GM21717 (cell line): ENCODE measurements around the gene SEZ6L2.
"Not testable (repeated sequence)": the region's sequence is repeated elsewhere in the genome, so short reads cannot be mapped to it uniquely, and the experiment has no call there.

Experiments used
- ATAC-seq: cut with Tn5 transposase; IDR thresholded peaks from one replicate; pipeline ENCODE4 v1.9.1; 2021; ENCODE audit warnings: mild to moderate bottlenecking, moderate library complexity; ENCODE audit not compliant: unreplicated experiment

SEZ6L2 gene

DNA sequence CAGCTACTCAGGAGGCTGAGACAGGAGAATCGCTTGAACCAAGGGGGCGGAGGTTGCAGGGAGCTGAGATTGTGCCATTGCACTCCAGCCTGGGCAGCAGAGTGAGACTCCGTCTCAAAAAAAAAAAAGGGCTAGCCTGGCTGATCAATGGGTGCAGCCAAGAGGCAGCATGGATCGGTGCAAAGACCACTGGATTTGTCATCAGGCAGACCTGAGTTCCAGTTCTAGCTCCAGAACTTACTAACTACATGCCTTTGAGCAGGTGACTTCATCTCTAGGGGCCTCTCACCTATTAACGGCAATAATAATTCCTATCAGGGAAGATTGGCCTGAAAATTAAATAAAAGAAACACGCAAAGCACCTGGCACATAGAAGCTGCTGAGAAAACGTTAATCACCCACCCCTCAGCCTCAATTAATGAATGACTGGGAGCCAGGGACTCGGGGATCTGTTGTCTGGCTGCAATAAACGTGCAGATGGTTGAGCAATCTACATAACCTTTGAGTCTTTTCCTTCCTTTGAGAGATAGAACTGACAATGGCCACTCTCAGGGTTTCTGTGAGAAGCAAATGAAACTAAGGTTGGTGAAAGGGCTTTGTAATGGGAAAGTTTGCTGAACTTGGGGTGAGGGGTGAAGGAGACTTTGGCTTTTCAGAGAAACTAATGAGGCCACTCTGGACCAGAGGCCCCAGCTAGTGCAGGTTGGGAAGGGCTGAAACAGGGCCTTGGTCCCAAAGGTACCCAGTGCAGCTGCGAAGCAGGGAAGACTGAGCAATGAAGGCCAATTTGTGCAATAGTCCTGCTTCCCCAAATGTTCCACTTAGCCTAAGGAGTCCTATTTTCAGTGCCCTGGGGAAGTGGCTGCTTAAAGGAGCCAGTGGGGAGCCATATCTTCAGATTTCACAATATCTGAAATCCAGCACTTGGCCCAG, 7.6 kb downstream of the SEZ6L2 start:
- no peak for ATAC-seq

DNA sequence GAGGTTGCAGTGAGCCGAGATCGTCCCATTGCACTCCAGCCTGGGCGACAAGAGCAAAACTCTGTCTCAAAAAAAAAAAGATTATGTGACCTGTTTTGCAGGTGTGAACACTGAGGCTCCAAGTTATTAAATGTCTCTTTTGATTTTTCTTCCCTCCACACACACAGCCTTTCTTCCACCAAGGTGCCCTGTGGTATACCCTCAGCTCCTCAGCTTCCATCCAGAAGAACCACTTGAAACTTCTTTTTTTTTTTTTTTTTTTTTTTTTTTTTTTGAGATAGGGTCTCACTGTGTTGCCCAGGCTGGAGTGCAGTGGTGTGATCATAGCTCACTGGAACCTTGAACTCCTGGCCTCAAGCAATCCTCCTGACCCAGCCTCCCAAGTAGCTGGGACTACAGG, 10.0 kb downstream of the SEZ6L2 start:
- not testable (repeated sequence) for ATAC-seq

DNA sequence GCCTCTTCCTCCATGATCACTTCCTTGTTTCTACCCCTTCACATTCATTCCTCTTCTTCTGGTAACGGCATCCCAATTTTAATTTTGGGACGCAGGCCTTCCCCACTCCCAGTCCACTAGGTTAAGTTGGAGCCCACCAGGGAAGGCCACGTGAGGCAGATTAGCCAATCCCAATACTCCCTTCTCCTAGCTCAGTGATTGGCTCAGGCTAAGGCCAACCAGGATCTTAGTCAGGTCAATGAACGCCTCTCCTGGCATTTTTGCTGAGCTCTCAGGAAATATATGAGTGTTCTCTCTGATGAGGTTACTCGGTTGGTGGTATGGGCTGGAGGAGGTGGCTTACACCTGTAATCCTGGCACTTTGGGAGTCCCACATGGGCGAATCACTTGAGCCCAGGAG, 15.4 kb downstream of the SEZ6L2 start:
- ATAC-seq = no peak

DNA sequence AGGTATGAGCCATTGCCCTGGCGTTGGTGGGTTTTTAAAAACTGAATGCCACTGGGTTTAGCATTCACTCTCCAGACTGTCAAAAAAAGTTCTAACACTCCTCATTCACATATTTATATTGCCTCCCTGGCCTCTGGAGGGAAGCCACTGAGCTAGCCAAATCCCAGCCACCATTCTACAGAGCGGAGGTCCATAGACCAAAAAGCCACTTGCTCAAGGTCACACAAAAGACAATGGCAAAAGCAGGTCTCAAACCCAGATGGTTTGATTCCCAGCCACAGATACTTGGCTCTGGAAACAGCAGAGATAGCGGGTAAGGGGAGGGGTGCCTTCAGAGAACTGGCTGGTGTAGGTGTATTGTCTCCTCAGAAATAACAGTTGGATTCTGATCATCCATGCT, 18.3 kb downstream of the SEZ6L2 start:
- no peak for ATAC-seq

DNA sequence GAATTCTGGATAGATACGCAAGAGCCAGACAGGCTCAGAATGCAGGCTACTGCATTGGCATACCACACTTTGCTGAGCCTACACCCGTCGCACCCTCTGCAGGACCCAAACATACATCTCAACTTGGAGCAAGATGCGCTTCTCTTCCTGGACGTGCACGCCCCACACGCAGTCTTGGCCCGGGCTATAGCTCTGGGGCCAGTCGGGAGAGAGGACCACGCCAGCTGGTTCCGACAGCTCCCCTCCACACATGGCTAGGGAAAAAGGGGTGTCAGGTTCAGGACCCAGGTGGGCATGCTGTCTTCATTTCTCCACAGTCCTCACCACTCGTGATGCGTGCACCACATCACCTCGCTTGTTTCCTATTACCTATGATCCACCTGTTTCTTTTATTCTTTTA, 21.2 kb downstream of the SEZ6L2 start:
- no peak for ATAC-seq

DNA sequence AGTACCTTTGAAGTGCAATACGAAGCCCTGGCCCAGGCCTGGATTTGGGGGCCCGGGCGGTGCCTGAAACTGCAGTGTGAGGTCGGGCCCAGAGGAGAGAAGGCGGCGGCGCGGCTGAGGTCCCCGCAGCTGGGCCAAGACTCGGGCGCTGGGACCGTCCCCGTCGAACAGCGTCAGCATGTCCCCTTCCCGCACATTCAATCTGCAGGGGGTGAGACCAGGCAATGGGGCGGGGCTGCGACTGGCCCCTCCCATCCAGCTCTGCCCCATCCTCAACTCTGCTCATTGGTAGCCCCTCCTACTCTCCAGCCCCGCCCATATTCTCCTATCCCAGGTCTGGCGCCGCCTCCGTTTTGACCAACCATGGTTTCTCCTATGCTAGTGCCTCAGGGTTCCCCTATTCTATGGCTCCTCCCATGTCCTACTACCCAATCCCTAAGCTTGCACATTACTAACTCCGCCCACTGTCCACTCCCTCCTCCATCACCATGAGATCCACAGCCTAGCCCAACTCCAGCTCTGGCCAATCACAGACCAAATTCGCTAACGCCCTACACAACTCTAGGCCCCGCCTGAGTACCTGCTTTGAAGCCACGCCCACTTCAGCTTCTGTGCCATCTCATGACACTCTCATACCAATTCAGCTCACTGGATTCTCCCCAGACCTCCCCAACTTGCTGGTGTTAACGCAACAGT, 21.9 kb downstream of the SEZ6L2 start:
- ATAC-seq = no peak

DNA sequence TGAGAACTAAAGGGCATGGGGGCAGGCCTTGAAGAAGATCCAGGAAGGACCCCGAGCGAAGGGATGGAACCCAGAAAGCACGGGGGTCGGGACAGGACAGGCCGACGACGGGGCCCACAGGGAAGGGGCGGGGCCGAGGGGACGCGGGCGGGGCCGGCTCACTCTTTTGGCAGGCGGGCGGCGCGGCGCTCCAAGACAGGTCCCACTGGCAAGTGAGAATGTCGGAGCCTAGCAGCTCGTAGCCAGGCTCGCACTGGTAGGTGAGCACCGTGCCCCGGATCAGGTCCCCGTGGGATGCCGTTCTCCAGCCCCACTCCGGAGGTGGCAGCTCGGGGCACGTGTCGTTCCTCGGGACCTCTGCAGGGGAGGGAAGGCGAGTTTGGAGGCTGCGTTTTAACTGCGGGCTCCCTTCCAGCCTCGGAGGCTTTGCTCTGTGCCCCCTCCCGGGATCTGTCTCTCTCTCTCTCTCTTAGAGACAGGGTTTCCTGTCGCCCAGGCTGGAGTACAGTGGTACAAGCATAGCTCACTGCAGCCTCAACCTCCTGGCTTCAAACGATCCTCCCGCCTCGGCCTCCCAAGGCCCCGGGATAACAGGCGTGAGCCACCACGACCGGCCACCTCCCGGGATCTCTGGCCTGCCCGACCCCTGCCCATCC, 22.6 kb downstream of the SEZ6L2 start:
- ATAC-seq = no peak

DNA sequence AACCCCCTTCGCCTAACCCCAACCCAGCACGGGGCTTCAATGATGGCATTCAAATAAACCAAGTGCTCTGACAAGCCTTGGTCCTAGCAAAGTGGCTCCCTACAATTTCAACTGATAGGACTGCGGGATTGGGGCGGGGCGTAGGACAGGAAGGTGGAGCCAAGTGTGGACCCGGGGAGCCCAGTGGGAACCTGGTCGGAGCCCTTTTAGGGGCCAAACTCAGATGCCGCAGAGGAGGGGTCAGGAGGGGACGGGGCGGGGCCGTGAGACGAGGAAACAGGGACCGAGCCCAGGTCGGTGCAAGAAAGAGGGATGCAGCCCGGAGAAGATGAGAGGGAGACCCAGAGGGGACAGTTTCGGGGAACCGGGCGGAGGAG, 23.1 kb downstream of the SEZ6L2 start:
- ATAC-seq = no peak

DNA sequence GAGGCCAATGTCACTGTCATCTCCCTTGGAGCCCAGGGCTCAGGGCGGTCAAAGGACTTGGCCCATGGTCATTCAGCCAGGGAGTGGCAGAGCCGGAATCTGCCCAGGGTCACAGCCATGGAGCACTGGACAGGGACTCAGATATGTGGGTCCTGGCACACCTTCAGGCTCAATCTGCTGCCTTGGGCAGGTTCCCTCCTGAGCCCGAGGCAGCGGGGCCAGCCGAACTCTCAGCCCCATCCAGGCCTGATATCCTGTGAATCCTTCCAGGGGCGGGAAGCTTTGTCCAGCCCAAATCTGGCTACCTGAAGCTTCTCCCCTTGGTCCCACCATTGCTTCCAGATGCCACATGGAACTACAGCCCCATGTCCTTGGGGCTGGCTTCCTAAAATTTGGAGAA, 24.1 kb downstream of the SEZ6L2 start:
- no peak for ATAC-seq

DNA sequence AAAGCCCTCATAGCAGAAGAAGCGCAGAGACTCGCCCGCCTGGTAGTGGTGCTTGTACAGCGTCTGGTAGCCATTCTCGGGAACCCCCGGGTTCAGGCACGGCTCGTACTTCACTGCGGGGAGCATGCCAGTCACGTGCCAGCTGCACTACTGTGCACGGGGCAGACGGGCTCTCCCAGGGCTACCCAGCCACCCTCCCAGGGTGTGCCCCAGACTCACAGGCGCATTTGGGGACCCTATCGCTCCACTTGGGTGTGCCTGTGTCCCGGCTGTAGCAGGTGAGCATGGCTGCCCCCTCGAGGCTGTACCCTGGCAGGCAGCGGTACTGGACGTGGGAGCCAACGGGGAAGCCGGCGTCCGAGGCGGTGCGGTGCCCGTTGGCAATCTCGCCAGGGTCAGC, 26.0 kb downstream of the SEZ6L2 start:
- no peak for ATAC-seq

DNA sequence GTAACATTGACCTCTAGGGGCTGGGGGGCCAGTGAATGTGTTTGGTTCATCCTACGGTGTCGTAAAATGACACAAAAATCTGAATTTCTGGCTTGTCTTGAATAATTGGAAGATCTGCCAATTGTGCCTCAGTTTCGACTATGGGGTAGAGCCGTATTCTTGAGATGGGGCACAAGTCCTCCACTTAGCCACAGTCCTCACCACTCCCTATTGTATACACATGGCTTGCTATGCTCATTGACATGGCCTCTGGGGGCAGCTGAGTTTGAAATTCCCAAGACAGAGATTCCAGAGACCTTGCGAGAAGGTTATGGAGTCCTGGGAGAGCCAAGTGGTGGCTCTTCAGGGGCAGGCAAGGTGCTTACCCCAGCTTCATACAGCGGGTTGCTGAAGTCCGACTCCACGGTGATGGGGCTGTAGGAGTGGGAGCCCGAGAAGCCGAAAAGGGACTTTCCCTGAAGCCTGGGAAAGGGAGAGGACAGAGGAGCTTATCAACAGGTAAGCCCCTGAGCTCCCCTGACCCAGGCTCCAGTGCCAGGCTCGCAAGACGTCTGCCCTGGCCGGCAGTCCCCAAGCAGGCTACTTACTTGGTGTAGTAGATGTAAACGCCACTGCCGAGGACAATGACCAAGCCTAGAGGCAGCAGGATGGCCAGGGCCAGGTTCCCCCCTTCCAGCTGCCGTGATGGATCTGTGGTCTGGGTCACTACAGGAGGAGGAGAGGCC, 27.4 kb downstream of the SEZ6L2 start:
- no peak for ATAC-seq

DNA sequence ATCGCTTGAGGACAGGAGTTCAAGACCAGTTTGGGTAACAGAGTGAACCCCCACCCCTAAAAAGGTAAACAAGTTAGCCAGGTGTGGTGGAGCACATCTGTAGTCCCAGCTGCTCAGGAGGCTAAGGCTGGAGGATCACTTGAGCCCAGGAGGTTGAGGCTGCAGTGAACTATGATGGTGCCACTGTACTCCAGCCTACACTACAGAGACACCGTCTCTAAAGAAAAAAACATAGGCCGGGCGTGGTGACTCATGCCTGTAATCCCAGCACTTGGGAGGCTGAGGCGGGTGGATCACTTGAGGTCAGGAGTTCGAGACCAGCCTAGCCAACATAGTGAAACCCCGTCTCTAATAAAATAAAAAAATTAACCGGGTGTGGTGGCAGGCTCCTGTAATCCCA, 30.3 kb downstream of the SEZ6L2 start:
- not testable (repeated sequence) for ATAC-seq

DNA sequence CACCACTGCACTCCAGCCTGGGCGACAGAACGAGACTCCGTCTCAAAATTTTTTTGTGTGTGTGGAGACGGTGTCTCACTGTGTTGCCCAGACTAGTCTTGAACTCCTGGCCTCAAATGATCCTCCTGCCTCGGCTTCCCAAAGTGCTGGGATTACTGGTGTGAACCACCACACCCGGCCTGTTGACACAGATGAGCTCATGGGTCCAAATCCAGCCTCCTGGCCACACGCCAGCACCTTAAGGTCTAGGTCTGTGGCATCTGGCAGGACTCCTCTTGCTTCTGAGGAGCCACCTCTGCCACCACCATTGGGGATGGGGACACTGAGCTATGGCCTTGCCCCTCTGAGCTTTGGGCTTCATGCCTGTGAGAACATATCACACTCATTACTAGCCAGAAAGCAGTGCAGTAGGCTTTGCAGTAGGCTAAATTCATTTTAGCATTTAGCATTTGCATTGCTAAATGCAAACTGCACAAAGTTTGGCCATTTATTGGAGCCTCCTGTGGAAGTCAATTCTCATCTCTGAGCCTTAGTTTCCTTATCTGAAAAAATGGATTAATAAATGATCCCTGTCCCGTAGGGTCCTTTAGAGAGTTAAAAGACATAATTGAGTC, 30.8 kb downstream of the SEZ6L2 start:
- ATAC-seq = no peak

DNA sequence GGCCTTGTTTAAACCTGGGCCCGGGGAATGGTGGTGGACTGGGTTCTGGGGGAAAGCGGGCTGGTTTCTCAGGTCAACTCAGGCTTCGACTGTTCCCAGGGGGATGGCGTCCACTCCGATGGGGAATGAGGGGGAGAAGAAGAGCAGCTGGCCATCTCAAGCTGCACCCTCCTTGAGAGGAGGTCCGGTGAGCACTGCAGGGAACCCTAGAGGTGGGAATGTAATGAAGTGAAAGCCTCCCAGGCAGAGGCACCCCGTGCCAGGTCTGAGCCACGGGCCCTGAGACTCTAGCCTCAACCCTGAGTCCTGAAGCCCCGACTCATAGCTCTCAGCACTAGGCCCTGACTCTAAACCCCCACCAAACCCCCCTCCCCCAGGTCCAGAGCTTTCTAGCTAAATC, 35.1 kb downstream of the SEZ6L2 start:
- no peak for ATAC-seq

DNA sequence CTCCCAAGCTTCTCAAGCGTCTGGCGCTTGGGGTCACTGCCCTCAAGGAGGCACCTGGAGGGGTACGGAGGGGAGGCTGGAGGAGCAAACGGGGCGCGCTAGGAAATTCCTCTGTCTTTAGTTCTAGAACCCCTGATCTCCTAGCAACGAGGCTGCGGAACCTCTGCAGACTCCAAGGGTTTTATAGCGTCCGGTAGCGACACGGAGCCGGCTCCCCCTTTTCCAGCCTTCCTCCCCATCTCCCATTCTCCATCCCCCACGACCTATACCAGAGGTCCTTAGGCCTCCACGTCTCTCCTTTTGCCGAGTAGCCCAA, 35.7 kb downstream of the SEZ6L2 start:
- no peak for ATAC-seq

DNA sequence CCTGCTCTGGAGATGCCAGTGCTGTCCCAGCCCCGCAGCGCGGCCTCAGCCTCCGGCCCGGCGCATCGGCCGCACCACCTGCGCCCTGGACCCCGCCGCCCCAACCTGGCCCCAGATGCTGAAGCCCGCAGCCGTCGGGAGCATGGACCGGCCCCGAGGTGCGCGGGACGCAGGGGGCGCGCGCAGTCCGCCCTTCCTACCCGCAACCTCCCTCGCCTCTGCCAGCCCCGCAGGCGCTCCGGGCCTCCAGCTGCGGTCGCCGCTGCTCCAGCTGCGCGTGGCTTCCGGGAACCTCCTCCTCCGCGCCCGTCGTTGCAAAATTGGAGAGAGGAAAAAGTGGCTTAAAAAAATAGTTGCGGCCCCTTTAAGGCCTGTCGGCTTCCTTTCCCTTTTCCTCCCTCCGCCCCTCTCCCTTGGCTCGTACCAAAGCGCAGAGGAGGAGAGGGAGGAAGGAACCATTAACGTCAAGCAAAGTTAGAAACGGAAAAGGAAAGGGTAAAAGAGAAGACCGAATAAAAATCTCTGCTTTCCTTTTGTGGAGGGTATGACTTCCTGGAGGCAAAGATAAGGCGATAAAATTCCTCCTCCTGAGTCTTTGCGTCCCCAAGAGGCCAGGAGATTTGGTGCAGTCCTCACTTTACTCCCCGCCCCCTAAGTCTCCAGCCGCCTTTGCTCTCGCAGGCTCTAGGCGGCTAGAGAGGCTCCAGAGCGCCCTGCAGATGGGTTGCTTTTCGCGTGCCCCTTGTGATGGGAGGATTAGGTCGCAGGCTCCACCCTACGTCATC, 36.3 kb downstream of the SEZ6L2 start, which contains the start of gene CDIPT:
Gene CDIPT, minus strand, starts transcription at position 343 of the 785 bp plus-strand sequence. CDS start 369 bp downstream, outside the sequence.
- peak; percentile 80 for ATAC-seq

DNA sequence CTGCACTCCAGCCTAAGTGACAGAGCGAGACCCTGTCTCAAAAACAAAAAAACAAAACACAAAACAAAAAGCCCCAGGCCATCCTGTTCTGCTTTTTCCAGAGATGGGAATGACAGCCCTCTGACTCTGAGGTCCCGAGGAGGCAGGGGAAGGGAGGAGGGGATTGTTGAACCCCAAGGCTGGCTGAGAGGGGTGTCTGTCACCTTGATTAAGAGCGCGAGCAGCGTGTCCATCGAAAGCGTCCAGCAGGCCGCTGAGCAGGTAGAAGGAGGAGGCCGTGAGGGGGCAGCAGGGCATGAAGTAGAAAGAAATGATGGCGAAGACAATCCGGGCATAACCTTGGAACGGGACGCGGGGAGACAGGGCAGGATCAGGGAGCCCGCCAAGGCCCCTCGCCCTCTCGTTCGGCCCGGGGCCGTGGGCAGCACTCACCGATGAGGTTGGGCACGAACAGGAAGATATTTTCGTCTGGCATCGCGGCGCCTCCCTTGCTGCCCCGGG, 36.9 kb downstream of the SEZ6L2 start:
- ATAC-seq = no peak

DNA sequence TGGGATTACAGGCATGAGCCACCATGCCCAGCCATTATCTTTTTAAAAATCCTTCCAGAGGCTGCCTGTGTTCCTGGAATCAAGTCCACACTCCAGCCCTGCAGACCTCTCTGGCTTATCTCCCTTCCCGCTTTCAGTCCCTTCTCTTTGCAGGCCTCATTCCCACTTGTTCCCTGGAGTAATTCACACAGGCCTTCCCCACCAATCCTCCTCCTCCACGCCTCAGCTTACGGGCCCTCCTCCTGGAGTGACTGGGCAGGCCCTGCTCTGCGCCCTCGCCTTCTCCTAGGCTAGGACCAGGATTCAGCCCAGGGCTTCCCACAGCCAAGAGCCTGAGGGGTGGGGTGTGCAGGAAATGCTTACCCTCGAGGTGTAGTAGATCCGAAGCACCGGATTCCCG, 39.1 kb downstream of the SEZ6L2 start:
- no peak for ATAC-seq

DNA sequence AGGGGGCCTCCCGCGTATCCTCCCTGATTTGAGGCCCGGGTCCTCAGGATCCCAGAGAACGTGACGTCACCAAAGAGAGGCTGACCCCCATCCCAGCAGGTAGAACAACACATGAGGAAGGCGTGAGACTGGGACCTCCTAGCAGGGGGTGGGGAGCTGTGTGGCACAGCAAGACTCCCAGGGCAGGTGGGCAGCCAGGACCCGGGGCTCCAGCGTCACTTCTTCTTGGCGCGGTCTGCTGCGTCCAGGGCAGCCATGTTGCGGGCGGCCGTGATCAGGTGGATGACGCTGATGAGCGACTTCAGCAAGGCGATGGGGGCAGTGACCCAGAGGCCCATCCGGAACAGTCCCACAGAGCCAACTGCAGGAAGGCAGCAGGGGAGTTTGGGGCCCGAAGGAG, 40.4 kb downstream of the SEZ6L2 start:
- no peak for ATAC-seq
